Neural cell (in vitro differentiated cells): ENCODE measurements around the gene CATSPERB.

Experiments used
- CTCF ChIP-seq: fragments of 450-650 bp; IDR thresholded peaks from 2 replicates; pipeline ENCODE4 v1.5.1; 2014; ENCODE audit warnings: antibody characterized with exemption, mild to moderate bottlenecking, moderate library complexity; ENCODE audit not compliant: poor library complexity, severe bottlenecking
- EP300 ChIP-seq: fragments of 450-650 bp; conservative IDR thresholded peaks from 2 replicates; pipeline ENCODE4 v1.6.1; 2014; ENCODE audit warnings: antibody characterized with exemption, mild to moderate bottlenecking, moderate library complexity; ENCODE audit not compliant: poor library complexity, severe bottlenecking
- REST ChIP-seq: IDR thresholded peaks from 2 replicates; pipeline ENCODE4 v1.6.1; 2012; ENCODE audit warnings: borderline replicate concordance

- no peak for TF ChIP-seq CTCF
- no peak for TF ChIP-seq REST
- no peak for TF ChIP-seq EP300
These were observed 19.8 kb upstream of the CATSPERB start for GRCh38 chr14:91751719-91752118.
